IMR-90 (cell line): ENCODE measurements around the gene SELENOV.

ENCODE experiments used
- BHLHE40 ChIP-seq: fragments of 150-350 bp; IDR thresholded peaks from 2 replicates; pipeline ENCODE4 v1.6.1; 2016; ENCODE audit warnings: mild to moderate bottlenecking, low read depth, low read length
- CEBPB ChIP-seq: IDR thresholded peaks from 2 replicates; pipeline ENCODE4 v1.6.1; 2012; ENCODE audit warnings: low read depth, low read length, improper control_type of control experiment
- MAFK ChIP-seq: IDR thresholded peaks from 2 replicates; pipeline ENCODE4 v1.6.1; 2012; ENCODE audit warnings: low read depth, low read length, improper control_type of control experiment
- MAZ ChIP-seq: IDR thresholded peaks from 2 replicates; pipeline ENCODE4 v1.6.1; 2012; ENCODE audit warnings: low read depth, mild to moderate bottlenecking, low read length, improper control_type of control experiment, moderate library complexity, borderline replicate concordance
- NFE2L2 ChIP-seq: fragments of 150-350 bp; IDR thresholded peaks from 2 replicates; pipeline ENCODE4 v1.6.1; 2016; ENCODE audit warnings: low read depth, mild to moderate bottlenecking, low read length
- POLR2A ChIP-seq: IDR thresholded peaks from 2 replicates; pipeline ENCODE4 v1.6.1; 2012; ENCODE audit warnings: mild to moderate bottlenecking, low read depth, low read length
- RAD21 ChIP-seq: IDR thresholded peaks from 2 replicates; pipeline ENCODE4 v1.6.1; 2012; ENCODE audit warnings: low read length, improper control_type of control experiment
- RCOR1 ChIP-seq: IDR thresholded peaks from 2 replicates; pipeline ENCODE4 v1.6.1; 2012; ENCODE audit warnings: mild to moderate bottlenecking, low read length, improper control_type of control experiment; ENCODE audit not compliant: insufficient replicate concordance
- RFX5 ChIP-seq: IDR thresholded peaks from 2 replicates; pipeline ENCODE4 v1.8.0; 2012; ENCODE audit warnings: low read depth, mild to moderate bottlenecking, low read length, moderate library complexity
- SMC3 ChIP-seq: fragments of 150-350 bp; IDR thresholded peaks from 2 replicates; pipeline ENCODE4 v1.6.1; 2016; ENCODE audit warnings: low read depth, mild to moderate bottlenecking, antibody characterized with exemption, low read length, moderate library complexity
- TF ChIP-seq, protein P1 (sequence below): fragments of 150-350 bp; IDR thresholded peaks from 2 replicates; pipeline ENCODE4 v1.6.1; 2016; ENCODE audit warnings: low read depth, mild to moderate bottlenecking, low read length, moderate library complexity, borderline replicate concordance
- TF ChIP-seq, protein P2 (sequence below): conservative IDR thresholded peaks from 2 replicates; pipeline ENCODE4 v1.5.1; 2012; ENCODE audit warnings: mild to moderate bottlenecking, low read depth, low read length, improper control_type of control experiment
- TF ChIP-seq, protein P3 (sequence below): fragments of 150-350 bp; IDR thresholded peaks from 2 replicates; pipeline ENCODE4 v1.6.1; 2017; ENCODE audit warnings: mild to moderate bottlenecking, antibody characterized with exemption, low read length, low read depth

DNA sequence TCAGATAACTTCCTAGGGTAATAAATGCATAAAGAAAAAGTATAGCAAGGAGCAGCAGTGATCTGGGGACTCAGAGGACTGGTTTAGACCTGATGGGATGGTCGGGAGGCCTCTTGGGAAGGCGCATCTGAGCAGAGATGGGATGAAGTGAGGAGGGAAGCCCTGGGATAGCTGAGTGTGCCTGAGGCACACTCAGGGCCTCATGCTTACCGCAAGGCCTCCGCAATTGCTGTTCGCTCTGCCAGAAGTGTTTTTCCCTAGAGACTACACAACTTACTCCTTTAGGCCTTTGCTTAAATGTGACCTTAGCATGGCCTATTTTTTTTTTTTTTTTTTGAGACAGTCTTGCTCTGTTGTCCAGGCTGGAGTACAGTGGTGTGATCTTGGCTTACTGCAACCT, 20.3 kb upstream of the SELENOV start:
- TF ChIP-seq, protein P1, sequence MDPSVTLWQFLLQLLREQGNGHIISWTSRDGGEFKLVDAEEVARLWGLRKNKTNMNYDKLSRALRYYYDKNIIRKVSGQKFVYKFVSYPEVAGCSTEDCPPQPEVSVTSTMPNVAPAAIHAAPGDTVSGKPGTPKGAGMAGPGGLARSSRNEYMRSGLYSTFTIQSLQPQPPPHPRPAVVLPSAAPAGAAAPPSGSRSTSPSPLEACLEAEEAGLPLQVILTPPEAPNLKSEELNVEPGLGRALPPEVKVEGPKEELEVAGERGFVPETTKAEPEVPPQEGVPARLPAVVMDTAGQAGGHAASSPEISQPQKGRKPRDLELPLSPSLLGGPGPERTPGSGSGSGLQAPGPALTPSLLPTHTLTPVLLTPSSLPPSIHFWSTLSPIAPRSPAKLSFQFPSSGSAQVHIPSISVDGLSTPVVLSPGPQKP = no peak
- TF ChIP-seq, protein P2, sequence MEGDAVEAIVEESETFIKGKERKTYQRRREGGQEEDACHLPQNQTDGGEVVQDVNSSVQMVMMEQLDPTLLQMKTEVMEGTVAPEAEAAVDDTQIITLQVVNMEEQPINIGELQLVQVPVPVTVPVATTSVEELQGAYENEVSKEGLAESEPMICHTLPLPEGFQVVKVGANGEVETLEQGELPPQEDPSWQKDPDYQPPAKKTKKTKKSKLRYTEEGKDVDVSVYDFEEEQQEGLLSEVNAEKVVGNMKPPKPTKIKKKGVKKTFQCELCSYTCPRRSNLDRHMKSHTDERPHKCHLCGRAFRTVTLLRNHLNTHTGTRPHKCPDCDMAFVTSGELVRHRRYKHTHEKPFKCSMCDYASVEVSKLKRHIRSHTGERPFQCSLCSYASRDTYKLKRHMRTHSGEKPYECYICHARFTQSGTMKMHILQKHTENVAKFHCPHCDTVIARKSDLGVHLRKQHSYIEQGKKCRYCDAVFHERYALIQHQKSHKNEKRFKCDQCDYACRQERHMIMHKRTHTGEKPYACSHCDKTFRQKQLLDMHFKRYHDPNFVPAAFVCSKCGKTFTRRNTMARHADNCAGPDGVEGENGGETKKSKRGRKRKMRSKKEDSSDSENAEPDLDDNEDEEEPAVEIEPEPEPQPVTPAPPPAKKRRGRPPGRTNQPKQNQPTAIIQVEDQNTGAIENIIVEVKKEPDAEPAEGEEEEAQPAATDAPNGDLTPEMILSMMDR = no peak
- TF ChIP-seq RFX5 = no peak
- TF ChIP-seq, protein P3, sequence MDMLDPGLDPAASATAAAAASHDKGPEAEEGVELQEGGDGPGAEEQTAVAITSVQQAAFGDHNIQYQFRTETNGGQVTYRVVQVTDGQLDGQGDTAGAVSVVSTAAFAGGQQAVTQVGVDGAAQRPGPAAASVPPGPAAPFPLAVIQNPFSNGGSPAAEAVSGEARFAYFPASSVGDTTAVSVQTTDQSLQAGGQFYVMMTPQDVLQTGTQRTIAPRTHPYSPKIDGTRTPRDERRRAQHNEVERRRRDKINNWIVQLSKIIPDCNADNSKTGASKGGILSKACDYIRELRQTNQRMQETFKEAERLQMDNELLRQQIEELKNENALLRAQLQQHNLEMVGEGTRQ = no peak
- no peak for TF ChIP-seq MAZ
- TF ChIP-seq RAD21 = no peak
- TF ChIP-seq SMC3 = no peak
- TF ChIP-seq POLR2A = no peak
- no peak for TF ChIP-seq NFE2L2
- TF ChIP-seq BHLHE40 = no peak
- no peak for TF ChIP-seq MAFK
- TF ChIP-seq RCOR1 = no peak
- no peak for TF ChIP-seq CEBPB
